GM19324 (cell line): ENCODE data around the gene CD74.

Experiments used
- ATAC-seq: cut with Tn5 transposase; IDR thresholded peaks from one replicate; pipeline ENCODE4 v1.9.1; 2021; ENCODE audit warnings: mild to moderate bottlenecking, moderate library complexity; ENCODE audit not compliant: unreplicated experiment, low FRiP score

Gene CD74

GRCh38 chr5:150374651-150375050, 38.1 kb downstream of the CD74 start:
- no peak for ATAC-seq

- ATAC-seq: no peak
Measured at GRCh38 chr5:150372639-150373038, 40.1 kb downstream of the CD74 start.

- no peak for ATAC-seq
Measured at GRCh38 chr5:150368526-150368925, 44.2 kb downstream of the CD74 start.

GRCh38 chr5:150364004-150364403, 48.7 kb downstream of the CD74 start:
- no peak for ATAC-seq

GRCh38 chr5:150363185-150363584, 49.5 kb downstream of the CD74 start:
- no peak for ATAC-seq

- ATAC-seq: no peak
Measured at GRCh38 chr5:150361301-150361700, 51.4 kb downstream of the CD74 start.

GRCh38 chr5:150358261-150359095, 54.2 kb downstream of the CD74 start:
- no peak for ATAC-seq

GRCh38 chr5:150357326-150358260, 55.1 kb downstream of the CD74 start, which contains the start of gene TCOF1:
TCOF1 (plus strand) TSS chr5:150357697; CDS start chr5:150357747, 50 bp downstream.
- ATAC-seq: peak; percentile 90

GRCh38 chr5:150356575-150357294, 56.0 kb downstream of the CD74 start:
- no peak for ATAC-seq

GRCh38 chr5:150355791-150356190, 56.9 kb downstream of the CD74 start:
- ATAC-seq: no peak

GRCh38 chr5:150353032-150353675, 59.6 kb downstream of the CD74 start:
- no peak for ATAC-seq

- no peak for ATAC-seq
Measured at GRCh38 chr5:150352244-150353031, 60.3 kb downstream of the CD74 start.
